Loucy (cell line): ENCODE measurements around the gene GPR85.

Source experiments
- CTCF ChIP-seq: fragments of 200-600 bp; sonication (generic); conservative IDR thresholded peaks from 2 replicates; pipeline ENCODE4 v1.5.1; 2014; ENCODE audit warnings: mild to moderate bottlenecking, antibody characterized with exemption, low read length
- EZH2phosphoT487 ChIP-seq: fragments of 200-600 bp; IDR thresholded peaks from 2 replicates; pipeline ENCODE4 v1.6.1; 2018; ENCODE audit warnings: antibody characterized with exemption, mild to moderate bottlenecking, moderate library complexity, borderline replicate concordance

GRCh38 chr7:113120647-113121046 is 34.0 kb upstream of the GPR85 start:
- TF ChIP-seq CTCF (no peak), EZH2phosphoT487 (no peak)
